Sigmoid colon (tissue), 7 donors: ENCODE data around the gene DRAM2. TPM values are rescaled to one million over a fixed set of nuclear protein-coding genes. Genes with fewer than 3 reads are reported as not detected.

Experiments
- DNase-seq: peaks from one replicate; pipeline ENCODE4 v3.0.0-alpha.2; 2019
- H3K27ac ChIP-seq, 4 donors: fragments of 200-600 bp; sonication (generic); one replicate each; pipeline ENCODE4 v1.5.1; 2016 to 2019; ENCODE audit warnings: mild to moderate bottlenecking in 1 of 4
- H3K27me3 ChIP-seq, 3 donors: fragments of 200-600 bp; sonication (generic); one replicate each; pipeline ENCODE4 v1.5.1; 2019; ENCODE audit warnings: mild to moderate bottlenecking in 1 of 3
- H3K36me3 ChIP-seq, 4 donors: fragments of 200-600 bp; sonication (generic); one replicate each; pipeline ENCODE4 v1.5.1; 2016 to 2019
- H3K4me1 ChIP-seq, 4 donors: fragments of 200-600 bp; sonication (generic); one replicate each; pipeline ENCODE4 v1.5.1; 2017 to 2019
- H3K4me3 ChIP-seq, 4 donors: fragments of 200-600 bp; sonication (generic); one replicate each; pipeline ENCODE4 v1.5.1; 2017 to 2019; ENCODE audit warnings: mild to moderate bottlenecking in 2 of 4, moderate library complexity in 1 of 4
- H3K9me3 ChIP-seq, 4 donors: fragments of 200-600 bp in 3 of 4; sonication (generic) in 3 of 4; one replicate each; pipeline versions ENCODE4 v1.5.1 to v1.6.1; 2013 to 2019
- EP300 ChIP-seq, 4 donors: sonication (generic); formaldehyde crosslinking; IDR thresholded peaks; one replicate each; pipeline ENCODE4 v1.6.1; 2017; ENCODE audit warnings: antibody characterized with exemption in 4 of 4
- POLR2A ChIP-seq, 2 donors: fragments of 450-650 bp; IDR thresholded peaks; one replicate each; pipeline ENCODE4 v1.6.1; 2016; ENCODE audit warnings: antibody characterized with exemption in 2 of 2, mild to moderate bottlenecking in 2 of 2, moderate library complexity in 2 of 2
- POLR2AphosphoS5 ChIP-seq, 4 donors: sonication (generic); formaldehyde crosslinking; IDR thresholded peaks; one replicate each; pipeline ENCODE4 v1.6.1; 2017; ENCODE audit warnings: antibody characterized with exemption in 4 of 4
- WGBS, 2 donors: extraction: QIAGEN DNeasy Blood & Tissue Kit; methylation state at CpG; one replicate each; pipeline ENCODE4 v1.1.7; 2013; 5-methylcytosine and 5-hydroxymethylcytosine counted together
- intact Hi-C: fragments of 100-400 bp; cut with DNase I; formaldehyde crosslinking; loops from one replicate; pipeline ENCODE4 v1.15.1; 2023
- polyA plus RNA-seq, 3 donors: library from polyadenylated mRNA; stranded (reverse); fragments of 200-250 nt; gene quantifications; one replicate each; pipeline ENCODE4 v1.2.3, GENCODE V29; 2013
- total RNA-seq, 4 donors: library from RNA; depleted of rRNA; stranded (reverse); fragments of >200 nt; gene quantifications; one replicate each; pipeline ENCODE4 v1.1.0, GENCODE V29; 2016
- TF ChIP-seq, protein P1 (sequence below), 4 experiments: fragments of 450-650 bp in 3 of 4; fragments of 200-600 bp in 1 of 4; IDR thresholded peaks; one replicate each; pipeline ENCODE4 v1.5.1; 2016 to 2019; ENCODE audit warnings: antibody characterized with exemption in 4 of 4, mild to moderate bottlenecking in 3 of 4, moderate library complexity in 2 of 4
- donor health status: healthy with polysubstance abuse.
- donor health status: Bipolar disorder and iron deficiency.
- donor health status: healthy.

Gene DRAM2
- total and polyA plus RNA-seq, 7 donors: 27.0 to 69.6 (median 52.1) TPM

GRCh38 chr1:111133866-111134265 is 6.0 kb downstream of the DRAM2 start:
- H3K27me3 ChIP-seq: no peaks in the 10 kb centered on the region
- no peaks in the 10 kb centered on the region for H3K9me3 ChIP-seq
- no peak overlapping the region for H3K27ac ChIP-seq
- peaks cover 0 to 9% (median 7%) of the 10 kb centered on the region in 4 donors for H3K4me1 ChIP-seq
- intact Hi-C loops: no loop called here
- no peak for DNase-seq
- H3K4me3 ChIP-seq: no peak overlapping the region
- no peak for TF ChIP-seq POLR2A (IDR thresholded peaks at IDR 0.05)
- no peak for TF ChIP-seq POLR2AphosphoS5 (IDR thresholded peaks at IDR 0.05)
- WGBS, 2 donors: 84 to 92% methylated on average over 1 of the region's 1 CpG
- H3K36me3 ChIP-seq: peaks cover 0 to 36% (median 0%) of the 10 kb centered on the region in 4 donors

- peaks cover 0 to 56% (median 0%) of the 10 kb centered on the region in 4 donors for H3K36me3 ChIP-seq
- TF ChIP-seq EP300 (IDR thresholded peaks at IDR 0.05) (no peak), POLR2A (IDR thresholded peaks at IDR 0.05) (no peak), POLR2AphosphoS5 (IDR thresholded peaks at IDR 0.05) (no peak)
- TF ChIP-seq, protein P1, sequence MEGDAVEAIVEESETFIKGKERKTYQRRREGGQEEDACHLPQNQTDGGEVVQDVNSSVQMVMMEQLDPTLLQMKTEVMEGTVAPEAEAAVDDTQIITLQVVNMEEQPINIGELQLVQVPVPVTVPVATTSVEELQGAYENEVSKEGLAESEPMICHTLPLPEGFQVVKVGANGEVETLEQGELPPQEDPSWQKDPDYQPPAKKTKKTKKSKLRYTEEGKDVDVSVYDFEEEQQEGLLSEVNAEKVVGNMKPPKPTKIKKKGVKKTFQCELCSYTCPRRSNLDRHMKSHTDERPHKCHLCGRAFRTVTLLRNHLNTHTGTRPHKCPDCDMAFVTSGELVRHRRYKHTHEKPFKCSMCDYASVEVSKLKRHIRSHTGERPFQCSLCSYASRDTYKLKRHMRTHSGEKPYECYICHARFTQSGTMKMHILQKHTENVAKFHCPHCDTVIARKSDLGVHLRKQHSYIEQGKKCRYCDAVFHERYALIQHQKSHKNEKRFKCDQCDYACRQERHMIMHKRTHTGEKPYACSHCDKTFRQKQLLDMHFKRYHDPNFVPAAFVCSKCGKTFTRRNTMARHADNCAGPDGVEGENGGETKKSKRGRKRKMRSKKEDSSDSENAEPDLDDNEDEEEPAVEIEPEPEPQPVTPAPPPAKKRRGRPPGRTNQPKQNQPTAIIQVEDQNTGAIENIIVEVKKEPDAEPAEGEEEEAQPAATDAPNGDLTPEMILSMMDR (IDR thresholded peaks at IDR 0.05): no peak
- intact Hi-C loops: no loop called here
- no peak for DNase-seq
- 85 to 90% methylated on average over 4 of the region's 4 CpGs for WGBS, 2 donors
- no peak overlapping the region for H3K27ac ChIP-seq
- no peaks in the 10 kb centered on the region for H3K27me3 ChIP-seq
- no peak overlapping the region for H3K4me3 ChIP-seq
- H3K9me3 ChIP-seq: no peaks in the 10 kb centered on the region
- no peaks in the 10 kb centered on the region for H3K4me1 ChIP-seq
Measured at GRCh38 chr1:111131693-111132092, 8.2 kb downstream of the DRAM2 start.

- Histone ChIP-seq H3K27ac (no peak overlapping the region), H3K9me3 (no peaks in the 10 kb centered on the region), H3K36me3 (peaks cover 0 to 59% (median 4%) of the 10 kb centered on the region in 4 donors), H3K4me1 (no peaks in the 10 kb centered on the region), H3K27me3 (no peaks in the 10 kb centered on the region), H3K4me3 (no peak overlapping the region)
- 60 to 74% methylated on average over 1 of the region's 1 CpG for WGBS, 2 donors
- DNase-seq: no peak
- intact Hi-C loops: no loop called here
- TF ChIP-seq POLR2A (IDR thresholded peaks at IDR 0.05) (no peak), EP300 (IDR thresholded peaks at IDR 0.05) (no peak), POLR2AphosphoS5 (IDR thresholded peaks at IDR 0.05) (no peak)
- TF ChIP-seq, protein P1 (IDR thresholded peaks at IDR 0.05): no peak
Measured at GRCh38 chr1:111129376-111129775, 10.5 kb downstream of the DRAM2 start.

DNA sequence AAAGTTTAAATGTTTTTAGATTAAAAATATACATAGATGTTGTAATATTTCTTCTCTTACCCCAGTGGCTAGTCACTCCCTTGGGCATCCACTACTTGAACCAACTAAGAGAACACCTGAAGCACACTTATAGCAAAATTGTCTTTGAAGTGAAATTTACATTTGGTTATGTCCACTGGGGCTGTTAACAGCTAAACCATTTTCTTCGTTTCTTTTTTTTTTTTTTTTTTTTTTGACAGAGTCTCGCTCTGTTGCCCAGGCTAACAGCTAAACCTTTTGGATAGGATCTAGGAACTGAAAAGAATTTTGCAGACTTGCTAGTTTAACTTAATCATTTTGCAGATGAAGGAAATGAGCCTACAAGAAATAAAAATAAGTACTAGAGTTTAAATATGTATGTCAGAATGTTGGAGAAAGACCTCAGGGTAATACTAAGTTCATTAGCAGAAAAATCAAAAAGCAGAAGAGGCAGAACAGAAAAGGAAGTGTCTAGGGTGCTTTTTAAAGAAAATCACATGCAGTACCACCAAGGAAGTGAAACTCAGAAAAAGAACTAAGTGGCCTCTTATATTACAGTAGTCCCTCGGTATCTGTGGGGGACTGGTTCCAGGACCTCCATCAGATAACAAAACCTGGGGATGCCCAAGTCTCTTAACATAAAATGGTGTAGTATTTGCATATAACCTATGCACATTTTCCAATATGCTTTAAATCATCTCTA is 11.8 kb downstream of the DRAM2 start:
- 66 to 82% methylated on average over 3 of the region's 3 CpGs for WGBS, 2 donors
- intact Hi-C loops: no loop called here
- TF ChIP-seq POLR2A (IDR thresholded peaks at IDR 0.05) (no peak), POLR2AphosphoS5 (IDR thresholded peaks at IDR 0.05) (no peak), EP300 (IDR thresholded peaks at IDR 0.05) (no peak)
- TF ChIP-seq, protein P1 (IDR thresholded peaks at IDR 0.05): no peak
- no peak for DNase-seq
- H3K27me3 ChIP-seq: no peaks in the 10 kb centered on the region
- no peak overlapping the region for H3K27ac ChIP-seq
- peaks cover 0 to 72% (median 6%) of the 10 kb centered on the region in 4 donors for H3K36me3 ChIP-seq
- H3K9me3 ChIP-seq: no peaks in the 10 kb centered on the region
- no peaks in the 10 kb centered on the region for H3K4me1 ChIP-seq
- H3K4me3 ChIP-seq: no peak overlapping the region

DNA sequence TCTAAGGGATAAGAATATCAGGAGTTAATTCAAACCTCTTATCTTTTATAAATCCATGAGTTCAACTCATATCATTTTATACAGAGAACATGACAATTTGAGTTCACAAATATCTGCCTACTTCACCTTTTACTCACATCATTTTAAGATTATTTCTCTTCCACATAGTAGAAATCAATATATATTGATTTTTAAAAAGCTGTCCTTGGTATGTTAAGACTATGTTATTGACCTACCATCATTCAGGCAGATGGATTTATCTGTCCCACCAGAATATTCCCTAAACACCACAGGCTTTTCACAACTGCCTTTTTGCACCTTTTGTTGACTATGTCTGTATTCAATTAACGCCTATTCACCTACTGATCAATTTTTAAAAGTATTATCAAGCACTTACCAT is 13.5 kb downstream of the DRAM2 start:
- DNase-seq: no peak
- TF ChIP-seq, protein P1 (IDR thresholded peaks at IDR 0.05): no peak
- TF ChIP-seq POLR2AphosphoS5 (IDR thresholded peaks at IDR 0.05): no peak
- no peak for TF ChIP-seq EP300 (IDR thresholded peaks at IDR 0.05)
- no peak for TF ChIP-seq POLR2A (IDR thresholded peaks at IDR 0.05)
- Histone ChIP-seq H3K27ac (no peak overlapping the region), H3K36me3 (peaks cover 0 to 78% (median 6%) of the 10 kb centered on the region in 4 donors), H3K27me3 (no peaks in the 10 kb centered on the region), H3K4me1 (no peaks in the 10 kb centered on the region), H3K9me3 (no peaks in the 10 kb centered on the region), H3K4me3 (no peak overlapping the region)
- WGBS, 2 donors: 97 to 98% methylated on average over 1 of the region's 1 CpG
- intact Hi-C loops: no loop called here
